ENCODE measurements around the gene CD14.

- peak in 1 of 2 donors; percentile 67 for TF ChIP-seq POLR2A (IDR thresholded peaks at IDR 0.05)
- TF ChIP-seq, protein P1, sequence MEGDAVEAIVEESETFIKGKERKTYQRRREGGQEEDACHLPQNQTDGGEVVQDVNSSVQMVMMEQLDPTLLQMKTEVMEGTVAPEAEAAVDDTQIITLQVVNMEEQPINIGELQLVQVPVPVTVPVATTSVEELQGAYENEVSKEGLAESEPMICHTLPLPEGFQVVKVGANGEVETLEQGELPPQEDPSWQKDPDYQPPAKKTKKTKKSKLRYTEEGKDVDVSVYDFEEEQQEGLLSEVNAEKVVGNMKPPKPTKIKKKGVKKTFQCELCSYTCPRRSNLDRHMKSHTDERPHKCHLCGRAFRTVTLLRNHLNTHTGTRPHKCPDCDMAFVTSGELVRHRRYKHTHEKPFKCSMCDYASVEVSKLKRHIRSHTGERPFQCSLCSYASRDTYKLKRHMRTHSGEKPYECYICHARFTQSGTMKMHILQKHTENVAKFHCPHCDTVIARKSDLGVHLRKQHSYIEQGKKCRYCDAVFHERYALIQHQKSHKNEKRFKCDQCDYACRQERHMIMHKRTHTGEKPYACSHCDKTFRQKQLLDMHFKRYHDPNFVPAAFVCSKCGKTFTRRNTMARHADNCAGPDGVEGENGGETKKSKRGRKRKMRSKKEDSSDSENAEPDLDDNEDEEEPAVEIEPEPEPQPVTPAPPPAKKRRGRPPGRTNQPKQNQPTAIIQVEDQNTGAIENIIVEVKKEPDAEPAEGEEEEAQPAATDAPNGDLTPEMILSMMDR (IDR thresholded peaks at IDR 0.05): peak; percentile 58 to 87 (median 70)
Observed at GRCh38 chr5:140639148-140639981, 6.4 kb upstream of the CD14 start, which contains the start of gene TMCO6.

Measured in heart left ventricle (tissue), 13 donors.